Endodermal cell (in vitro differentiated cells): ENCODE results near the gene COIL. TPM values are rescaled to one million over a fixed set of nuclear protein-coding genes. Genes with fewer than 3 reads are reported as not detected.

Experiments
- DNase-seq: peaks from one replicate; pipeline ENCODE4 v3.0.0-alpha.2; 2017
- H3K27ac ChIP-seq: 2 replicates; pipeline ENCODE4 v1.5.1; 2013; ENCODE audit warnings: mild to moderate bottlenecking, low read depth, low read length, moderate library complexity
- H3K27me3 ChIP-seq: 2 replicates; pipeline ENCODE4 v1.6.1; 2013; ENCODE audit warnings: mild to moderate bottlenecking, low read length, moderate library complexity; ENCODE audit not compliant: insufficient read depth, control insufficient read depth, poor library complexity, severe bottlenecking
- H3K36me3 ChIP-seq: 2 replicates; pipeline ENCODE4 v1.7.0; 2013; ENCODE audit warnings: mild to moderate bottlenecking, low read length, moderate library complexity; ENCODE audit not compliant: control insufficient read depth, insufficient read depth
- H3K4me1 ChIP-seq: one replicate; pipeline ENCODE4 v1.7.0; 2013; ENCODE audit warnings: low read length; ENCODE audit not compliant: control insufficient read depth, insufficient read depth
- H3K4me3 ChIP-seq: 2 replicates; pipeline ENCODE4 v1.5.1; 2013; ENCODE audit warnings: mild to moderate bottlenecking, low read length, moderate library complexity
- H3K9ac ChIP-seq: 2 replicates; pipeline ENCODE4 v1.6.1; 2013; ENCODE audit warnings: mild to moderate bottlenecking, low read length, moderate library complexity; ENCODE audit not compliant: poor library complexity, severe bottlenecking; ENCODE audit errors: extremely low read depth
- H3K9me3 ChIP-seq: 2 replicates; pipeline ENCODE4 v1.6.1; 2013; ENCODE audit warnings: mild to moderate bottlenecking, low read length, moderate library complexity; ENCODE audit not compliant: control insufficient read depth
- H3K27ac Mint-ChIP-seq: 2 replicates; pipeline ENCODE4 v1.8.0; 2020; ENCODE audit warnings: mixed read lengths
- H3K27me3 Mint-ChIP-seq: 2 replicates; pipeline ENCODE4 v1.8.0; 2021; ENCODE audit warnings: mild to moderate bottlenecking, mixed read lengths; ENCODE audit not compliant: insufficient read depth
- H3K36me3 Mint-ChIP-seq: 2 replicates; pipeline ENCODE4 v1.8.0; 2020; ENCODE audit warnings: low read depth, mixed read lengths
- H3K4me1 Mint-ChIP-seq: 2 replicates; pipeline ENCODE4 v1.8.0; 2020; ENCODE audit warnings: mixed read lengths
- H3K4me3 Mint-ChIP-seq: 2 replicates; pipeline ENCODE4 v1.8.0; 2020; ENCODE audit warnings: mild to moderate bottlenecking, moderate library complexity, mixed read lengths
- H3K9me3 Mint-ChIP-seq: 2 replicates; pipeline ENCODE4 v1.8.0; 2020; ENCODE audit warnings: mild to moderate bottlenecking, mixed read lengths
- WGBS, 2 experiments: methylation state at CpG; one replicate each; pipeline versions ENCODE4 v1.1.5 to v1.1.7; 2013; ENCODE audit warnings: missing lambda C conversion rate in 2 of 2, mixed read lengths in 1 of 2; ENCODE audit not compliant: insufficient coverage in 1 of 2, insufficient read length in 1 of 2; 5-methylcytosine and 5-hydroxymethylcytosine counted together
- total RNA-seq, 2 donors: library from RNA; stranded (reverse); fragmentation: NEBNext Ultra II Directional in 1 of 2; extraction: Animal tissue kit (Norgen Biotek cat#: 25700) in 1 of 2; gene quantifications; 2 replicates in 1 of 2; 3 replicates in 1 of 2; pipeline ENCODE4 v1.2.1, GENCODE V29; 2021
- TF ChIP-seq, protein P1 (sequence below): fragments of 200-600 bp; sonication (generic); conservative IDR thresholded peaks from 2 replicates; pipeline ENCODE4 v1.5.0; 2021; ENCODE audit warnings: antibody characterized with exemption, mild to moderate bottlenecking

COIL gene
- total RNA-seq, 2 donors from 2014 or later: 18.2 to 19.2 TPM

DNA sequence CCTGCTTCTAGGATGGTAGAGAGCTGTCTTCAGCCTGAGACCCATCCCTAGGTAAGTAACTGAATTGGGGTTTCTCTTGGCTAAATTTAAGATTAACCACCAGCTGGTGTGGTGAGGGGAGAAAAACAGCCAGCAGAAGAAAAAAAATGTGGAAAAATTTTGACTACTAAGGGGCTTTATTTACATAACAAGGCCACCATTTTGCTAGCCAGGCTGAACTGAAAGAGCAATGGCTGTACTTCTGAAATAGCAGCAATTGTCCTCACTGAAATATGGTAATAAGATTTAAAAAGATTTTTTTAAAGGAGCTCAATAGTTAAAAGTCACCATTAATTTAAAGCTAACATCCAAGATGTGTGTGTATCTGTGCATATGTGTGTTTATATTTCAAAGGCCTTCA is 34.6 kb downstream of the COIL start:
- H3K36me3 ChIP-seq: no peaks in the 10 kb centered on the region
- TF ChIP-seq, protein P1, sequence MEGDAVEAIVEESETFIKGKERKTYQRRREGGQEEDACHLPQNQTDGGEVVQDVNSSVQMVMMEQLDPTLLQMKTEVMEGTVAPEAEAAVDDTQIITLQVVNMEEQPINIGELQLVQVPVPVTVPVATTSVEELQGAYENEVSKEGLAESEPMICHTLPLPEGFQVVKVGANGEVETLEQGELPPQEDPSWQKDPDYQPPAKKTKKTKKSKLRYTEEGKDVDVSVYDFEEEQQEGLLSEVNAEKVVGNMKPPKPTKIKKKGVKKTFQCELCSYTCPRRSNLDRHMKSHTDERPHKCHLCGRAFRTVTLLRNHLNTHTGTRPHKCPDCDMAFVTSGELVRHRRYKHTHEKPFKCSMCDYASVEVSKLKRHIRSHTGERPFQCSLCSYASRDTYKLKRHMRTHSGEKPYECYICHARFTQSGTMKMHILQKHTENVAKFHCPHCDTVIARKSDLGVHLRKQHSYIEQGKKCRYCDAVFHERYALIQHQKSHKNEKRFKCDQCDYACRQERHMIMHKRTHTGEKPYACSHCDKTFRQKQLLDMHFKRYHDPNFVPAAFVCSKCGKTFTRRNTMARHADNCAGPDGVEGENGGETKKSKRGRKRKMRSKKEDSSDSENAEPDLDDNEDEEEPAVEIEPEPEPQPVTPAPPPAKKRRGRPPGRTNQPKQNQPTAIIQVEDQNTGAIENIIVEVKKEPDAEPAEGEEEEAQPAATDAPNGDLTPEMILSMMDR: no peak
- no peak overlapping the region for H3K9ac ChIP-seq
- peaks cover 49% of the 10 kb centered on the region for H3K9me3 ChIP-seq
- Mint-ChIP-seq H3K9me3 (peaks cover 64% of the 10 kb centered on the region), H3K4me3 (no peak overlapping the region), H3K4me1 (no peaks in the 10 kb centered on the region), H3K27me3 (no peaks in the 10 kb centered on the region), H3K27ac (no peak overlapping the region), H3K36me3 (peaks cover 5% of the 10 kb centered on the region)
- H3K27me3 ChIP-seq: no peaks in the 10 kb centered on the region
- H3K4me3 ChIP-seq: peak overlapping the region; percentile 15
- H3K4me1 ChIP-seq: no peaks in the 10 kb centered on the region
- H3K27ac ChIP-seq: no peak overlapping the region
- no peak for DNase-seq

DNA sequence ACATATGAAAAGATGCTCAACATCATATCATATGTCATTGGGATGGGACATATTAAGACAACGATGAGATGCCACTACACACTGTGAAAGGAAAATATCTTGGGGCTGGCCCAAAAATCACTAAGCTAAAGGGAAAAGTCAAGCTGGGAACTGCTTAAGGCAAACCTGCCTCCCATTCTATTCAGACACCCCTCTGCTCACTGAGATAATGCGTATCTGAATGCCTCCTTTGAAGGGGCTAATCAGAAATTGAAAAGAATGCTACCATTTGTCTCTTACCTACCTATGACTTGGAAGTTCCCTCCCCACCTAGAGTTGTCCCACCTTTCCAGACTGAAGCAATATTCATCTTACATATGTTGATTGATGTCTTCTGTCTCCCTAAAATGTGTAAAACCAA is 35.8 kb downstream of the COIL start:
- H3K36me3 Mint-ChIP-seq: peaks cover 2% of the 10 kb centered on the region
- no peaks in the 10 kb centered on the region for H3K27me3 Mint-ChIP-seq
- peaks cover 52% of the 10 kb centered on the region for H3K9me3 Mint-ChIP-seq
- H3K27ac Mint-ChIP-seq: no peak overlapping the region
- DNase-seq: no peak
- no peaks in the 10 kb centered on the region for H3K4me1 ChIP-seq
- no peaks in the 10 kb centered on the region for H3K36me3 ChIP-seq
- TF ChIP-seq, protein P1: no peak
- WGBS, 2 experiments: 75 to 95% methylated on average over 2 of the region's 2 CpGs
- H3K9ac ChIP-seq: no peak overlapping the region
- no peak overlapping the region for H3K4me3 Mint-ChIP-seq
- H3K4me3 ChIP-seq: no peak overlapping the region
- no peaks in the 10 kb centered on the region for H3K27me3 ChIP-seq
- H3K27ac ChIP-seq: no peak overlapping the region
- H3K4me1 Mint-ChIP-seq: no peaks in the 10 kb centered on the region
- peaks cover 37% of the 10 kb centered on the region for H3K9me3 ChIP-seq

DNA sequence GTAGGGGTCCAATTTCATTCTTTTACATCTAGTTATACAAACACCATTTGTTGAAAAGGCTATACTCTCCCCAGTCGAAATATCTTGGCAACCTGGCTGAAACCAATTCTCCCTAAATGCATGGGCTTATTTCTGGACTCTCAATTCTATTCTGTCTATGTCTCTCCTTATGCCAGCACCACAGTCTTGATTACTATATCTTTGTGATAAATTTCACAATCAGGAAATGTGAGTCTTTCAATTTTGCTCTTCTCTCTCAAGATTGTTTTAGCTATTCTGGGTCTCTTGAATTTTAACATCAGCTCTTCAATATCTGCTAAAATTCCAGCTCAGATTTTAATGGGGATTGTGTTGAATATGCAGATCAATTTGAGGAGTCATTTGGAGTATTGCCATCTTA is 41.1 kb downstream of the COIL start:
- H3K4me1 ChIP-seq: no peaks in the 10 kb centered on the region
- H3K27me3 ChIP-seq: peaks cover 12% of the 10 kb centered on the region
- no peak for DNase-seq
- H3K4me3 Mint-ChIP-seq: no peak overlapping the region
- peaks cover 15% of the 10 kb centered on the region for H3K9me3 ChIP-seq
- 75 to 100% methylated on average over 1 of the region's 1 CpG for WGBS, 2 experiments
- H3K9me3 Mint-ChIP-seq: peaks cover 18% of the 10 kb centered on the region
- H3K36me3 ChIP-seq: no peaks in the 10 kb centered on the region
- peaks cover 25% of the 10 kb centered on the region for H3K27me3 Mint-ChIP-seq
- H3K36me3 Mint-ChIP-seq: no peaks in the 10 kb centered on the region
- H3K4me3 ChIP-seq: no peak overlapping the region
- no peak overlapping the region for H3K9ac ChIP-seq
- H3K27ac ChIP-seq: no peak overlapping the region
- TF ChIP-seq, protein P1: no peak
- H3K27ac Mint-ChIP-seq: no peak overlapping the region
- H3K4me1 Mint-ChIP-seq: peaks cover 1% of the 10 kb centered on the region
